GM18858 (cell line): ENCODE measurements around the gene SATB1.

ENCODE experiments used
- ATAC-seq: cut with Tn5 transposase; IDR thresholded peaks from one replicate; pipeline ENCODE4 v1.9.1; 2021; ENCODE audit not compliant: unreplicated experiment

Gene SATB1

DNA sequence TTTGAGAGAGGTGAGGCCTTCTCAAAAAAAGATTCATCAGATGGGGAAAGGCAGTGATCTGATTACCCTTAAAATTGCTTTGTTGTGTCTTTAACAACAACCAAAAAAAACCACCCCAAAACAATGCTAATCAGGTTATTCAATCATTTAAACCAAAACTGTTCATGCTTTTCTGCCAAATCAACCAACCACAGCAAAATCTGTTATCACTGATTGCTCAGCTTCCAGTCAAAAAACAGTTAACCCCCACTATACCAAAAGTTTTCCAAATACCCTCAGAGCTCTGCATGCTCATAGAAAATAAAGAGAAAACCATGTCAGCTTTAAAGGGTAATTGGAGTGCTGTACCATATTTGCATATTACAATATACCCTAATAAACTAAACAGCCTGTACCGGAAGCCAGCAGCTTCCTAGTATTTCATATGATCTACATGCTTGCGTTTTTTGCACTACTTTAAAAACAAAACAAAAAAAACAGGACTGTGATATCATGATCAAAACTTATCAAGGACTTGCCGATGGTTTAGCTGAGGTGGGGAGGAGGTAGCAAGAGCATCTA is 22.8 kb downstream of the SATB1 start:
- no peak for ATAC-seq

DNA sequence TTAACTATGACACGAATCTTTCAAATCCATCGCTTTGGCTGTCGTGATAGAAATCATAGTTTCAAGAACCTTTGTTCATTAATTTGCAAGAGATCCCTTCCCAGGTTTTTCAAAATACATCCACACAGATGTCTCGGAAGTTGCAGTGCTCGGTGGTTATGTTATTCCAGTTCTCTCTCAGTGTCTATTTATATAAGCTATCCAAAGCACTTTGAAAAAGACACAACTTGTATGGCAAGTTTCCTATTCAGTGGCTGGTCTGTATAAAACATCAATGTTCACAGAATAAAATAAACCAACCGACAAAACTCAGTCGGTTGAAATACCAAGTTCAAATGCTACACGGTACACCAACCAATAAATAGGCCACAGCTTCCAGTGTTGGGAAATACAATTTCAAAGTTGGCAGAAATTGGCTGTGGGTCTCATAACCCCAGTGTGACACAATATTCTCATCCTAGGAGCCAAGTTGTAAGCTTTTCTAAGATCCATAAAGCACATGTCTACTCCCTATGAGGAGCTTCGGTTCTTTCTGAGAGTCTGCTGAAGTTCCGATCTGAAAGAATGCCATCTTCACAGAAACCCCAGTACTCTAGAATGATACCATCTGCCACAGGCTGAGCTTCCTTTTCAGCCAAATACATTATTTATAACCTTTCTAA is 23.7 kb downstream of the SATB1 start:
- no peak for ATAC-seq

DNA sequence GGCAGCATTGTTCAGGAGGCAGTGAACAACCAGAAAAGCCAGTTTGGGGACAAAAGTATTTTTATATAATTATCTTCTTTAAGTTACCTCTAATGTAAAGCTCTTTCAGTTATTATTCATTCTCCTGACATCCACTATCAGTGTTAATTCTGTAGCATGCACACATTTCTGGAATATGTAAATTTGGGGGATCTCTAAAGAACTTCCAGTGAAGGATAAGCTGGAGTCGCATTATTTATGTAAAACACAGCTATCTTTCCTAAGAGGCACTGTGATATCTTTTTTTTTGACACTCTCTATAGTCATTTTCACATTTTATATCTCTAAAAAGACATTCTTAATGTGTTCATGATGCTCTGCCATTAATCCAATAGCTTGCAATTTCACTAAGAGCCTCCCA is 26.7 kb downstream of the SATB1 start:
- ATAC-seq: no peak

GRCh38 chr3:18396428-18396827 is 28.7 kb downstream of the SATB1 start:
- ATAC-seq: no peak

DNA sequence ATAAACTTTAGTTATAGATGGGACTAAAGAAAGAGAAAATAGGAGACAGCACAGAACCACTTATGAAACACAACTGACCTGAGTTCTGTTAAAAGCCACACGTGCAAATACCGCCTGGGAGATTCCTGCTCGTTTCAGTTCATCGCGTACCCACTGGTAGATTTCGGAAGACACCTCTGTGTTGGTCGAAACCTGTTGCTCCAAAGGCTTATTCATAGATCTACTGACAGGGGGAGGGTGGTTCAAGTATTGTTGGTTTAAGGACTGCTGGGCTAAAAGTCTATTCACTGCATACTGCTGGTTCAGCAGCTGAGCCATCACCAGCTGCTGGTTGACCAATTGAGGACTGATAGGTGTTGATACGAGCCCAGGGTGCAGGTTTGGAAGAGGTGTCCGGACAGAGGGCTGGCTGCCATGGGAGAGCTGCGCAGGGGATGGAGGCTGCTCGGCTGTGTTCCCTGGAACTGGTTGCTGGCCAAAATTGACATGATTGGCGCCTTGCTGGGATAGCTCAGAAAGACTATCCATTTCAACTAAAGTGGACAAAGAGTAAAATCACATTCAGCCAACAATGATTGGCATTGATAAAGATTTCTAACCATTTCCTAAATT is 30.6 kb downstream of the SATB1 start:
- no peak for ATAC-seq

GRCh38 chr3:18393906-18394305 is 31.2 kb downstream of the SATB1 start:
- ATAC-seq: no peak

DNA sequence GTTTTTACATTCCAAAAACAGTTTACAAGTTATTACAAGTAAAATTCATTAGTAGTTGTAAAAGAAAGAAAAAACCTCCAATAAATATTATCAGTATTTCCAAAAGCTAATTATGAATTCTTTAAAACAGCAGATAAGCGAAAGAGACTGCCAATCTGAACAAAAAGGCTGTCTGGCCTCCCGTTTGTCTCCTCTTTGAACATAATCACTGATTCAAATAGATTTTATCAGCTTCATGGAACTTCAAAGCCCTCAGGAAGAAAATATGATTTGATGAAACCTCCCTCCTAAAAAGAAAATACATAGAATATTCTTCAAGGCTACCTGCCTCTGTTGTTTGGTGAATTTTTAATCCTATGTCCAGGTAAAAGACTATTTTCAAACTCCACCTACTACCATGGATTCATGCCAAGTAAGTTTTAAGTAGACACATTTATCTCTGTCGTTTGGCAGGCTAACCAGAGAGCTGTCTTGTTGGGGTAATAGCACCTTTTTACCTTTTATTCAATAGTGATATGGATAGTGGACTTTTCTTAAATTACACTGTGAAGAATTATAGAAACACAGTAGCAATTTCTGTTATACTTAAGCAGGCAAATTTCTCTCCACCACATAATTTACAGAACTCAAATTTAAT is 35.0 kb downstream of the SATB1 start:
- no peak for ATAC-seq

DNA sequence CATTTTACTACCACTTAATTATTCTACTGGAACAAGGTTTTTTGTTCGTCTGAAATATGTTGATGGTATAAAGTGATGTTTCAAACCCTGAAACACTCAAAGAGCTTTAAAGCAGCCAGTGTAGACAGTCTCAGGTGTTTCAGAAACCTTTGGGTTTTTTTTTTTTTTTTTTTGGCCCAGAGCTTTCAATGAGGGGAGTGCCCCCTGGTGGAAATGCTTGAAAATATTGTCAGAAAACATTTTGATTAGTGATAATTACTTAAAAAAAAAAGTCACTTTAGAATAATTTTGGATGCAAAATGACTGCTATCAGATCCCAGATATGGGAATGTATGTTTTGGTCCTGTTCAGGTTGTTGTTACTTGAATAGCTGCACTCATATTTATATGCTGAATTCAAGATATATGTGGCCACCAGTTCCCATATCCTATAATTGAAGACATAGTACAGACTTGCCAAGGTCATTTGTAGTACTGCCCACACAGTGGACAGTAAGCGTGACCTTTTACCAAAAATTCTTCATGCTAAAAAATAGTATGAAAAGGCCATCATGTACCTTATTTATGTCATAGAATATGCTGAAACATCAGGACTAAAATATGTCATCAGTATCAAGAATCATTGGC is 35.9 kb downstream of the SATB1 start:
- ATAC-seq: no peak

- ATAC-seq: no peak
Measured at GRCh38 chr3:18386274-18386890, 38.8 kb downstream of the SATB1 start.

- no peak for ATAC-seq
Measured at GRCh38 chr3:18385706-18386105, 39.4 kb downstream of the SATB1 start.

DNA sequence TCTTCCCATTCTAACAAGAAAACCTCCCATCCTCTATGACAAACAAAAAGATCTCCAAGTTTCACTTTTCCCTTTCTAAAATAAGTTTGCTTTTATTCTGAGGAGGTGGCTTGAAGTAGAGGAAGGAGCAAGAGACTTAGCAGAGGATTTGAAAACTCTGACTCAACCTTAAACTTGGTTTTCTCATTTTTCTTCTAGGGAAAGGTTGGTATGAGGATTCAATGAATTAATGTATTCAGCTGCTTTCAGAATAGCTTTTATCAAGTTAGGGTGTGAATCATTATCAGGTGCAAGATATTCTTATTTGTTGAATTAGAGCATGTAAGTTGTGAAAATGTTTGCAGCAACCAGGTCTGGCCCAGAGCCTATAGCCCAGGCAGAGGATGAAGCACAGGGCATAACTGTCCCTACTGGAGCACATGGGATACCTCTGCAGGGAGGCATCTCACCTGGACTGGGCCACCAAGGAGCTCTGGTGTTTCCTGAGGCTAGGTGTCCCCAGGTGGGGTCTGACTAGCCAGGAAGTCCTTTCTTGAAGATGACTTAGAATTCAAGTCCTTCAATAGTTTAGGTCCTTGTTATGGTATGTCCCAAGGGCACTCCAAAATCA is 42.3 kb downstream of the SATB1 start:
- no peak for ATAC-seq

- no peak for ATAC-seq
Measured at GRCh38 chr3:18379647-18380046, 45.5 kb downstream of the SATB1 start.

DNA sequence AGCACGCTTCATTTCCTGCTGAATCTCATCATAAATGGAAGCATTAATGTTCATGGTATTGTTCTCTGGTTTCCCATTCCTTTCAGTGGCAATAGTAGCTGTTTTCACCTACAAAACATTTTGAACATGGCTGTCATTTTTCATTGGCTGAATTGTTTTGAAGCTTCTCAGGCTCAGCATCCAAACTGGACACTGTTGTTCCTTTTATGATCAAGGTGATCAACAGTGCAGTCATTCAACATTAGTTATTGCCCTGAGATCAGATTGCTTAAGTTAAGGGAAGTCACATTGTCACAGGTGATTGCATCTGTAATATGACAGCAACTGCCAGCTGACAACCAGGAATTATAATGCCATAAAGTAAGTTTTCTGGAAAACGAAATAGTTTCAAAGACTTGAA is 46.9 kb downstream of the SATB1 start:
- no peak for ATAC-seq

- no peak for ATAC-seq
Measured at GRCh38 chr3:18376682-18377081, 48.5 kb downstream of the SATB1 start.

DNA sequence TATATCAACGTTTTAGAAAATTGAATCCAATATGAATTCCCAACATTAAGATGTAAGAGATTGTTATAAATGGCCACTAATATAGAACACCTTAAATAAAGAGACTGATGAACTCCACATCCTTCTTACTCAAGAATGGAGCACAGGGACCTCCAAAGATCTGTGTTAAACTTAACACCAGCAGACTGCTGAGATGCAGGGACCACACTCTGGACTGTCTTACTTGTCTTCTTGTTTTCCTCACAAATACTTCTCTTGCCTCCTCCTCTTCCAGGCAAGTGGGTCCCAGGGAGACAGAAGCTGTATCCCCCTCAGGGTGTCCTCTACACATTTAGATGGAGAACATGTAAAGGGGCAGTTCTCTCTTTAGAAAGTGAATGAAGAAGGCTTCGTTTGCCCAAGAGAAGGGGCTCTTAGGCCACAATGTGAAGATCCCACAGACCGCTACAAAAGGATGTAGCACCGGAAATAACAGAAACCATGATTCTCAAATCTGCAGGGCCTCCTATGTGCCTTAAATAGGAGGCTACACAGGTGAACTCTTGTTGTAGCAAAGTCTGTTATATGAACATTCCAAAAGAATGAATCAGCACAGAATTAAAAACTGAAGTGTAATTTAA is 52.2 kb downstream of the SATB1 start:
- no peak for ATAC-seq

DNA sequence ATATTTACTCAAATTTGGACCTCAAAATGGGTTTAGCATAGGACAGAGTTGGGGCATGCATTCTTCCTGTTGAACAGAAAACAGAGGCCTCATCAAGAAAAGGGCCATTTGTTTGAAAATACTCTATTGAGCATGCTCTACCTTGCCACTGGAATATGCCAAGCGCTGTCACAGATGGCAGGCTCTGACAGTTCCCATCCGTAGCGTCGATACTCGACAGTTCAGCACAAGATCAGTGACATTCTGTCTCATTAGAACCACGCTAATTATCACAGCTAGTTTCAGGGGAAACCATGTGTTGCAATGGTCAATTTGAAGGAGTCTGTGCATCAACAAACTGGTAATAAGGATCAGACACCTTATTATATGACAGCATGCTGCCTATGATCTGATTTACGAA is 54.5 kb downstream of the SATB1 start:
- ATAC-seq: no peak

DNA sequence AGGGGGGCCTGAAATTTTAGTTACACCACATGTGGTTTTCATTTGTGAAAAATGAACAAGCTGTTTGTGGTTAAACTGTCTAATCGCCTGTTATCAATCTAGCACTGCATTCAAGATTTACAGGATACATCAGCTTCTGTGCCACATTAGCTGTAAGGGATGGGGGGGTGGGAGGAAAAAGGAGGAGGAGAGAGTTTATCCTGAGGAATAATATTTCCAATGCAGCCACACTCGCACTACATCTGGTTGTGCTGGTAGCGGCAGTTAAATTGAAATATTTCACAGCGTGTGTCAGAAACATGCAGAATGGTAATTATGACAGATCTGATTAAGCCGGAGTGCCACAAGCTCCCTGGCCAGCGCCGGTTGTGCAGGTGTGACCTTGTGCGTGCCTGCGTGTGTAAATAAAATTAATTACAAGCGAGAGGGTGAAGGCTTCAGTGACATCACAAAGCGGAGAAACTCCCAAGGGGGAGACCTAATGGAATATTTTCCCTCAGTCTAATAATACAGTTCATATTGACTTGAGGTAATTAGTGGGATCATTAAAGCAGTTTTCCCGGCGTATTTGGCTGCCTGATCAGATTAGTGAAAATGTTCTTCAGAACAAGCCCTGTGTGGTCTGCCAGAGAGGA is 55.5 kb downstream of the SATB1 start:
- ATAC-seq: no peak

DNA sequence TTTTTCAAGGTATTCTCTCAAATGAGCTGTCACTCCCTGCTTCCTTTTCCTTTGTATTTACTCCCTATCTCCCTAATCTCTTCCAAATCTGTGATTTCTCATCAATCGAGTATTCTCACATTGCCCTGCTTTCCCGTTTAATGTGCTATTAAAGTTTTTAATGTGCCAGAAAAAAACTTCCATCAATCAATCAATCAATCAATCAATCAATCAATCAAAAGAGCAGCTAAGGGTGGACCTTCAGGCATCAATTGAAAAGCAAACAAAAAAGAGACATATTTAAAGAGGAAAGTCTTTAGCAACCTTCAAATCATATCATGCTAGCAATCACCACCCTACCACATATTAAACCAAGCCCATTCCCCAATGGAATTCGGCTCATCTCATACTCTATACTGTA is 58.9 kb downstream of the SATB1 start:
- no peak for ATAC-seq

DNA sequence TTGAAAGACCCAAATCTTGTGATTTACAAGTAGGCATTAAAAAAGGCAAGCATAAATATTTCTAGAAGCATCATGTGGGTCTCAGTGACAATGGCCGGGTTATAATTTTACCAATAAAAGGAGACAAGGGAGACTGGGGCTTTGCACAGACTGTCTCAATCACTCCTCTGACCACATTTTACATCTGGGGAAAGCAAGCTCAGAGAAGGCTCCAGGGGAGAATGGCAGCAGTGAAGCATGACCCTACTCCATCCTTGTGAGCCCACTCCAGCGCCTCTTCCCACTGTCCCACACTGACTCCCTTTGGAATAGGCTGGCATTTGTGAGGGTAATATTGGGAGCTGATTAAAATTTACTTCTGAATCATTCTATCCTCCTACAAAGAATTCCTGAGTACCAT is 61.8 kb downstream of the SATB1 start:
- no peak for ATAC-seq

DNA sequence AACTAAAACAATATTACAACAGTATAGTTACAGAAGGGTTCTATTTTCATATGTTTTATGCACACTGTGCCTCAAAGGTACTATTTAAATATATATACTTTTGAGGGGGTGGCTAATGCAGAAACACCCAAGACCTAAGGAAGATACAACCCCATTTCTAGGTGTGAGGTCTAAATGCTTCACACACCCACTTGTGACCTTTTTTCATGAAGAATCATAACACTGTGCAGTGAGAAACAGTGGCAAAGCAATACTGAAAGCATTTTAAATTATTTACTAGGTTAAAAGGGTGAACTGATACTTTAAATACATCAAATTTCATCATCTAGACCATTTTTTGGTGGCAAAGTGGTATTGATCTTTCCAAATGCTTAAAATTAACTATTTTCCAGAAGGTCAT is 67.4 kb downstream of the SATB1 start:
- no peak for ATAC-seq
